ENCODE measurements around the gene STARD10. TPM values are rescaled to one million over a fixed set of nuclear protein-coding genes. Genes with fewer than 3 reads are reported as not detected.

The STARD10 gene
- total and polyA plus RNA-seq, 10 donors: 19.7 to 46.7 (median 27.9) TPM

- DNase-seq: no peak
- peaks cover 10 to 87% (median 51%) of the 10 kb centered on the region in 6 donors for H3K4me1 ChIP-seq
- intact Hi-C loops (cut with DNase I; ENCODE audit: low total_unique reads): no loop called here
- peaks cover 0 to 98% (median 40%) of the 10 kb centered on the region in 6 donors for H3K36me3 ChIP-seq
- WGBS, 5 donors: 28 to 71% (median 50%) methylated on average over 5 of the region's 5 CpGs
- H3K9me3 ChIP-seq: no peaks in the 10 kb centered on the region
- H3K4me3 ChIP-seq: peak overlapping the region in 1 of 8 donors; percentile 34
- TF ChIP-seq CTCF (IDR thresholded peaks at IDR 0.05 in 8 of 11, conservative IDR thresholded peaks at IDR 0.05 in 3 of 11): no peak
- TF ChIP-seq POLR2AphosphoS5 (IDR thresholded peaks at IDR 0.05): peak in 2 of 3 donors; percentile 48 to 84
- H3K27ac ChIP-seq: peak overlapping the region; percentile 32 to 88 (median 82)
- H3K27me3 ChIP-seq (replicated peaks in 1 of 7): no peaks in the 10 kb centered on the region
Observed at GRCh38 chr11:72834905-72835304, 41.1 kb upstream of the STARD10 start.

GRCh38 chr11:72833811-72834493 is 40.1 kb upstream of the STARD10 start:
- Histone ChIP-seq H3K27ac (peak overlapping the region; percentile 32 to 88 (median 82)), H3K4me1 (peaks cover 10 to 95% (median 54%) of the 10 kb centered on the region in 6 donors), H3K4me3 (peak overlapping the region in 1 of 8 donors; percentile 19), H3K9me3 (no peaks in the 10 kb centered on the region), H3K36me3 (peaks cover 0 to 98% (median 40%) of the 10 kb centered on the region in 6 donors), H3K27me3 (replicated peaks in 1 of 7) (no peaks in the 10 kb centered on the region)
- intact Hi-C loops (cut with DNase I; ENCODE audit: low total_unique reads): loop anchor here (2.0 kb wide), 1 partner anchor 345 kb away; no protein-coding TSS in a partner anchor
- WGBS, 5 donors: 70 to 80% (median 75%) methylated on average over 8 of the region's 8 CpGs
- TF ChIP-seq POLR2A (IDR thresholded peaks at IDR 0.05) (no peak), POLR2AphosphoS5 (IDR thresholded peaks at IDR 0.05) (no peak), CTCF (IDR thresholded peaks at IDR 0.05 in 8 of 11, conservative IDR thresholded peaks at IDR 0.05 in 3 of 11) (no peak)
- DNase-seq: no peak

- Histone ChIP-seq H3K36me3 (peaks cover 0 to 98% (median 43%) of the 10 kb centered on the region in 6 donors), H3K4me3 (no peak overlapping the region), H3K27me3 (replicated peaks in 1 of 7) (no peaks in the 10 kb centered on the region), H3K4me1 (peaks cover 15 to 95% (median 60%) of the 10 kb centered on the region in 6 donors), H3K27ac (peak overlapping the region in 7 of 8 donors; percentile 77 to 88 (median 83)), H3K9me3 (no peaks in the 10 kb centered on the region)
- intact Hi-C loops (cut with DNase I; ENCODE audit: low total_unique reads): loop anchor here (2.0 kb wide), 1 partner anchor 346 kb away; no protein-coding TSS in a partner anchor
- WGBS, 5 donors: 92 to 97% (median 93%) methylated on average over 5 of the region's 5 CpGs
- TF ChIP-seq CTCF (IDR thresholded peaks at IDR 0.05 in 8 of 11, conservative IDR thresholded peaks at IDR 0.05 in 3 of 11): no peak
- peak in 1 of 3 donors; percentile 54 for TF ChIP-seq POLR2AphosphoS5 (IDR thresholded peaks at IDR 0.05)
- DNase-seq: no peak
Observed at GRCh38 chr11:72833083-72833733, 39.4 kb upstream of the STARD10 start.

Measured in spleen (tissue), 11 donors.